Epithelial cell of proximal tubule (primary cell): ENCODE results near the gene CASP10. TPM values are rescaled to one million over a fixed set of nuclear protein-coding genes. Genes with fewer than 3 reads are reported as not detected.

Experiments used
- DNase-seq: peaks from one replicate; pipeline ENCODE4 v3.0.0-alpha.2; 2011; ENCODE audit warnings: low read depth
- H3K4me3 ChIP-seq: 2 replicates; pipeline ENCODE4 v1.5.1; 2011; ENCODE audit warnings: low read depth, mild to moderate bottlenecking, low read length
- CTCF ChIP-seq: conservative IDR thresholded peaks from 2 replicates; pipeline ENCODE4 v1.5.1; 2012; ENCODE audit warnings: low read depth, mild to moderate bottlenecking, low read length
- total RNA-seq: library from RNA; depleted of rRNA; stranded (reverse); fragments of >200 nt; gene quantifications from 2 replicates; pipeline ENCODE4 v1.2.3, GENCODE V29; 2015

The CASP10 gene
- total RNA-seq, 1 donor from 2014 or later = 3.8 TPM

- DNase-seq = no peak
- no peak for TF ChIP-seq CTCF
- no peak overlapping the region for H3K4me3 ChIP-seq
These were observed 78.5 kb downstream of the CASP10 start for GRCh38 chr2:201261471-201261870.

- no peak overlapping the region for H3K4me3 ChIP-seq
- no peak for TF ChIP-seq CTCF
- DNase-seq = no peak
These were observed 79.0 kb downstream of the CASP10 start for GRCh38 chr2:201261906-201262305.

- no peak overlapping the region for H3K4me3 ChIP-seq
- no peak for TF ChIP-seq CTCF
- no peak for DNase-seq
These were observed 79.8 kb downstream of the CASP10 start for GRCh38 chr2:201262718-201263117.

GRCh38 chr2:201263779-201264178, 80.8 kb downstream of the CASP10 start:
- TF ChIP-seq CTCF = no peak
- H3K4me3 ChIP-seq = no peak overlapping the region
- no peak for DNase-seq

- DNase-seq = no peak
- no peak for TF ChIP-seq CTCF
These were observed 81.7 kb downstream of the CASP10 start for GRCh38 chr2:201264472-201265173.

GRCh38 chr2:201266629-201267028, 83.7 kb downstream of the CASP10 start:
- no peak for DNase-seq
- no peak overlapping the region for H3K4me3 ChIP-seq
- no peak for TF ChIP-seq CTCF

More at GRCh38 chr2:201264472-201265173, 81.7 kb downstream of the CASP10 start:
- no peak overlapping the region for H3K4me3 ChIP-seq
